Medulla oblongata (tissue), 1 donor: Measurements from ENCODE around the gene CCDC38.
"Not testable (repeated sequence)": the region's sequence is repeated elsewhere in the genome, so short reads cannot be mapped to it uniquely, and the experiment has no call there.

ENCODE experiments used
- DNase-seq: peaks from one replicate; pipeline ENCODE4 v3.0.0-alpha.2; 2015; ENCODE audit errors: extremely low spot score

The CCDC38 gene

GRCh38 chr12:95942524-95943329 lies at the start of gene CCDC38:
Gene CCDC38 (minus strand): TSS chr12:95942614. CDS start chr12:95936509, 6,105 bp downstream.
- peak; percentile 87 for DNase-seq

- DNase-seq, result no peak
Measured at GRCh38 chr12:95990136-95990535, 47.7 kb upstream of the CCDC38 start.

GRCh38 chr12:95989504-95990123 lies 47.2 kb upstream of the CCDC38 start:
- no peak for DNase-seq

GRCh38 chr12:95988506-95989275 lies 46.3 kb upstream of the CCDC38 start:
- no peak for DNase-seq

GRCh38 chr12:95986635-95987570 lies 44.5 kb upstream of the CCDC38 start:
- no peak for DNase-seq

GRCh38 chr12:95984682-95985081 lies 42.3 kb upstream of the CCDC38 start:
- DNase-seq, result no peak

- no peak for DNase-seq
Measured at GRCh38 chr12:95982602-95983001, 40.2 kb upstream of the CCDC38 start.

- DNase-seq, result no peak
Measured at GRCh38 chr12:95980437-95980836, 38.0 kb upstream of the CCDC38 start.

- DNase-seq, result no peak
Measured at GRCh38 chr12:95978774-95979173, 36.4 kb upstream of the CCDC38 start.

- DNase-seq, result no peak
Measured at GRCh38 chr12:95978351-95978750, 35.9 kb upstream of the CCDC38 start.

GRCh38 chr12:95977764-95978305 lies 35.4 kb upstream of the CCDC38 start:
- no peak for DNase-seq

GRCh38 chr12:95976416-95976832 lies 34.0 kb upstream of the CCDC38 start:
- DNase-seq, result no peak

GRCh38 chr12:95975491-95975890 lies 33.1 kb upstream of the CCDC38 start:
- no peak for DNase-seq

GRCh38 chr12:95974358-95974757 lies 31.9 kb upstream of the CCDC38 start:
- DNase-seq, result no peak

- DNase-seq, result no peak
Measured at GRCh38 chr12:95972832-95973456, 30.5 kb upstream of the CCDC38 start.

- DNase-seq, result no peak
Measured at GRCh38 chr12:95970905-95971304, 28.5 kb upstream of the CCDC38 start.

GRCh38 chr12:95969116-95969515 lies 26.7 kb upstream of the CCDC38 start:
- not testable (repeated sequence) for DNase-seq

- no peak for DNase-seq
Measured at GRCh38 chr12:95967301-95967700, 24.9 kb upstream of the CCDC38 start.

GRCh38 chr12:95966287-95966870 lies 24.0 kb upstream of the CCDC38 start:
- DNase-seq, result no peak

GRCh38 chr12:95963096-95963495 lies 20.7 kb upstream of the CCDC38 start:
- no peak for DNase-seq
